HG03139 (cell line): ENCODE measurements around the gene AP1S3.
"Not testable (repeated sequence)": the region's sequence is repeated elsewhere in the genome, so short reads cannot be mapped to it uniquely, and the experiment has no call there.

ENCODE experiments used
- ATAC-seq: cut with Tn5 transposase; IDR thresholded peaks from one replicate; pipeline ENCODE4 v1.9.1; 2021; ENCODE audit not compliant: unreplicated experiment

The AP1S3 gene

DNA sequence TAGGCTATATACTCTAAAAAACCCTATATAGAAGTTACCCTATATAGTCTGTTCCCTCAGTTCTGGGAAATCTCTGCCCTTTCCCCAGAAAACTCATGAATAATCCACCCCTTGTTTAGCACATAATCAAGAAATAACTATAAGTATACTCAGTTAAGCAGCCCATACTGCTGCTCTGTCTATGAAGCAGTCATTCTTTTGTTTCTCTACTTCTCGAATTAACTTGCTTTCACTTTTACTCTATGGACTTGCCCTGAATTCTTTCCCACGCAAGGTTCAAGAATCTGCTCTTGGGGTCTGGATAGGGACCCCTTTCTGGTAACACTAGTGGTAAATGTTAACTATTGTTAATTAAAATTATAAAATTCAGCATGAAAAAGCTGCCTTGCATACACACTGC lies 17.4 kb upstream of the AP1S3 start:
- no peak for ATAC-seq

DNA sequence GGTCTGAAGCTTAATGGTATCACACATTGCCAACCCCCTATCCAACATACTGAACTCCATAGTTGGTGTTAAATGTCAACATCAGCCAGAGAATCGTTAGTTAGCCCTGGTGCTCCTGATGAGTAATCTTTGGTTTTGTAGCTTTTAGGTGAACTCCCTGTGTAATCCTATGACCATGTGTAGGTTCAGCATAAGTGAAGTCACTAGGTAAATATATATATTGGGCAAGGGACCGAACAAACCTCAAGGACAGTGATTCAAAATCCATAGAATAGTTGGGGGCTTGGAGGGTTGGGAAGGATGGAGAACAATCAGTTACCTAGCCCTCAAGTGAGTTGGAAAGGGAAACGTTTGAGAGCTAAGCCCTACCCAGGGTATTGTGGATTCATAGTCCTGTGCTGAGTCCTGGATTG lies 16.0 kb upstream of the AP1S3 start:
- ATAC-seq: no peak

DNA sequence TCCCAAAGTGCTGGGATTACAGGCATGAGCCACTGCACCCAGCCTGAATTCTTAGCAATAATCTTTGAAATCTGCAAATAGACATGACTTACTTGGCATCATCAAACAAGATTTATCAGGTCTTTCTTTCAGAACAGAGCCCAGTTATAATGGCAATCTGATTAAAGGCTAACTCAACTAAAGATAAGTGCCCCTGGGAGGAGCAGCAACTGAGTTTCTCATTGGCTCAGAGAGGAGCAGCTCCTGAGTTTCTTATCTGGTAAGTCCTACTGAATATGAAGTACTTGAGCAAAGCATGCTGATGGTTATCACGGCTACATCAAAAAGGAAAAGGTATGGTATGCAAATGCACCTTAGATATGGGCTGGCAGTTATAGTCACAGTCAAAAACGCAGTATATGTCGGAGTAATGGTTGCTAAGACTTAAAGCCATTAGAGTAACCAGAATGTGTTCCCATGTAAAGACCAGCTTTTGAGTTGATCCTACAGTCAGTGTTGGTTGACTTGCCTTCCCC lies 15.0 kb upstream of the AP1S3 start:
- ATAC-seq: no peak

GRCh38 chr2:223847410-223847809 lies 10.0 kb upstream of the AP1S3 start:
- ATAC-seq: no peak

- no peak for ATAC-seq
Observed at GRCh38 chr2:223846515-223846914, 9.1 kb upstream of the AP1S3 start.

GRCh38 chr2:223841436-223842190 lies 4.2 kb upstream of the AP1S3 start:
- ATAC-seq: no peak

GRCh38 chr2:223835701-223836532 lies 1.5 kb downstream of the AP1S3 start:
- peak; percentile 51 for ATAC-seq

DNA sequence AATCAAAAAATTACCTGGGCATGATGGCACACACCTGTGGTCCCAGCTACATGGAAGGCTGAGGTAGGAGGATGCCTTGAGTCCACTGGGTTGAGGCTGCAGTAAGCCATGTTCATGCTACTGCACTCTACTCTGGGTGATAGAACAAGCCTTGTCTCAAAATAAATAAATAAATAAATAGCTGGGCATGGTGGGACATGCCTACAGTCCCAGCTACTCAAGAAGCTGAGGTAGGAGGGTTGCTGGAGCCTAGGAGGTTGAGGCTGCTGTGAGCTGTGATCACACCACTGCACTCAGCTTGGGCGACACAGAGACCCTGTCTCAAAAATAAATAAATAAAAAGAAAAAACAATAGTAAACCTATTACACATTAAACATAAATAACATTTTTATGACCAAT lies 3.0 kb downstream of the AP1S3 start:
- no peak for ATAC-seq

- no peak for ATAC-seq
Observed at GRCh38 chr2:223832241-223832903, 5.0 kb downstream of the AP1S3 start.

GRCh38 chr2:223829128-223829527 lies 8.3 kb downstream of the AP1S3 start:
- no peak for ATAC-seq

DNA sequence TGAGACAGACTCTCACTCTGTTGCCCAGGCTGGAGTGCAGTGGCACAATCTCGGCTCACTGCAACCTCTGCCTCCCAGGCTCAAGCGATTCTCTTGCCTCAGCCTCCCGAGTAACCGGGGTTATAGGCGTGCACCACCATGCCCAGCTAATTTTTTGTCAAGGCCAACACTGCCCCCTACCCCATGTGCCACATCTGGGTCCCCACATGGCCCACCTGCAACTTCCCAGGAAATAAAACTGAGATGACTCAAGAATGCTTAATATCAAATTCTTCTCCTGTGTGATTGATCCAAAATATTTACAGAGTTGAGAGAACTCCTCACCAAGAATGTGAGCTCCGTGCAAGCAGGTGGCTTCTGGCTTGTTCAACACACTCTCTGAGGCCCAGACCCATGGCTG lies 9.1 kb downstream of the AP1S3 start:
- ATAC-seq: no peak

DNA sequence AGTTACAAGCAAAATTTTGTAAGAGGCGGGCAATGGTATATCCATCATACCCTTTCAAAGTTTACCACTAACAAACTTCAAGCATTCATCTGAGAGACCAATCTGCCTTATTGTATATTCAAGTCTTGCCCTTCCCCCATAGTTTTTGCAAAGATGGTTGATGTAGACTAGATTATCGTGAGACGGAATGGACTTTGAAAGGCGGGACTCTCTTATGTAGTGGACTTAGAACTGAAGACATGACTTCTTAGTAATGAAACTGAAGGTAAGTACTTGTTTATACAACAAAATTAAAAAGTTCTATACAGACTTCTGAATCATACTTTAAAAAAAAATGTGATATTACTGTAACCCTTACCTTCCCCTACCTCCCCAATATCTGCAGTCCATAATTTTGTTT lies 10.4 kb downstream of the AP1S3 start:
- ATAC-seq: no peak

DNA sequence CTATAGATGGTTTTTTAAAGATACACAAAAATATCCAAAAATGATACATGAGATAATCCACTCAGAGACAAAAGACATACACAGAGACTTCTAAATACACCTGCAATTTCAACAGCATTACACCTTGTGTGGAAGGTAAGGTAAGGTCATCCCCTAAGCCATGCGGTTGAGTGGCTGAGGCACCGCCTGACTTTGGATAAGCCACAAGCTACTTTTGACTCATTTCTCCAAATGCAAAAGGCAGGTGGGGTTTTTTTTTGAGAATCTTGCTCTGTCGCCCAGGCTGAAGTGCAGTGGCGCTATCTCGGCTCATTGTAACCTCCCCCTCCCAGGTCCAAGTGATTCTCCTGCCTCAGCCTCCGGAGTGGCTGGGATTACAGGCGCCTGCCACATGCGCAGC lies 13.1 kb downstream of the AP1S3 start:
- ATAC-seq: no peak

DNA sequence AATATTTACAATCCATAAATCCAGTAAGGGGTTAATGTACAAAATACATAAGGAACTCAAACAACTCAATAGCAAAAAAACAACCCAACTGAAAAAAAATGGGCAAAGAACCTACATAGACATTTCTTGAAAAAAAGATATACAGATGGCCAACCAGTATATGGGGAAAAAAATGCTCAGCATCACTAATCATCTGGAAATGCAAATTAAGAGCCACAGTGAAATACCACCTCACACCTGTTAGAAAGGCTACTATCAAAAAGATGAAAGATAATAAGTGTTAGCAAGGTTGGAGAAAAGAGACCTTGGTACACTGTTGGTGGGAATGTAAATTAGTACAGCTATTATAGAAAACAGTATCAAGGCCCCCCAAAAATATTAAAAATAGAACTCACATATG lies 14.6 kb downstream of the AP1S3 start:
- peak; percentile 51 for ATAC-seq

DNA sequence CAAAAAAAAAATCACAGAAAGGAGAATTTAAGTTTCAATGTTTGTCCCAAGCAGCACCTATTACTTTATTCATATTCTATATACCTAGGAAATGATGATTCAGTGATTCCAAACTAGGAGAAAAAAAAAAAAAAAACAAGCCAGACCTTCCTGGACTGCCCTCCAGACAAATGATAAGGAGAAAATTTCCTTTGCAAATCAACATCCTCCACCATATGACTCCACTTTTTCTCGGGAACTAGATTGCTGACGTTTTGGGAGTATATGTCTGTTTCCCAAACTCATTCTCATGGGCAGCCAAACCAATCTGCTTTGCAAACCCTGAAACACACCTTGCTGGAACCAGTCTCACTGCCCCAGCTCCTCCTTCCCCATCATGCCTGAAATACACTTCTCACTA lies 16.8 kb downstream of the AP1S3 start:
- no peak for ATAC-seq

DNA sequence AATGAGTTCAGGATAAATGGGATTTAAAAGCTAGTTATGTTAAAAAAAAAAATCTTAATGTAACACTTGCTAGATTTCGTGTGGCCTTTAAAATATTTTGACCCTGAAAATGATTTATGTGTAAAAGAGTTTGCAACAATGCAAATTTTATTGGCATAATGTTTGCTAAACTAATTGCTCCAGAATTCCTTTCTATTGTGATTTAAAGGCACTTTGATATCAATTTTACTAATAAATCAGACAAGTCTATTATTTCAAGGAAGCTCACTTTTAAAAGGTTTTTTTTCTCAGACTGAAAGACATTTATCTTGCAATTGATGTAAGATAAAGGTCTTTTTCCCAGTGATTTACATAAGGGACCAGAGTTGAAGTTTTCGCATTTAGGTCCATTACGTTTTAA lies 17.5 kb downstream of the AP1S3 start:
- ATAC-seq: no peak

GRCh38 chr2:223815884-223816570 lies 21.4 kb downstream of the AP1S3 start:
- no peak for ATAC-seq

DNA sequence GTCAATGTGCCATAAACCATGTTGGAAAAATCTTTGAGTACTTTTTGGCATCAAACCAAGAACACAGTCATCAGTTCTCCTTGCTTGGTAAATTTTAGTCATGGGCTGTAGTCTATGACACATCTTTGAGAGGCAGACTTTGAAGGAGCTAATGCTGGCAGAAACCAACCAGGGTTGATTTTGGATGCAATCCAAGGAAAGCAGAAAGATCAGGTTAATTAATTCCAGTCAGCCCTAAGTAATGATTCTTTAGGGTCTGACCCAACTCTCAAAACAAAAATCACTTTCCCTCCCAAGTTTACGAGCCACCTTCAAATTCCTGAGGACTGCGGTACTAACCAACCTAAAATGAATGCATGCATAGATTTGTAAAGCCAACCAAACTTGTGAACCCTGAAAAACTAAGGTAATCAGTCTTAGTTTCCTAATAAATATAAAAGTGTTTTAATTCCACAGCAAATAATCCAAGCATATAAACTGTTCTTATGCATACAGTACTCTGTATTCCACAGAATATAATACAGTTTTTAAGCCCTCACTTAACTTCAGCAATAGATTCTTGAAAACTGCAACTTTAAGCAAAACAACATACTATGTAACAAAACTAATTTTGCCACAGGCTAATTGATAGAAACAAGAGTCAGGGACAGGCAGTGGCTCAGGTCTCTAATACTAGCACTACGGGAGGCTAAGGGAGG lies 22.0 kb downstream of the AP1S3 start:
- no peak for ATAC-seq

DNA sequence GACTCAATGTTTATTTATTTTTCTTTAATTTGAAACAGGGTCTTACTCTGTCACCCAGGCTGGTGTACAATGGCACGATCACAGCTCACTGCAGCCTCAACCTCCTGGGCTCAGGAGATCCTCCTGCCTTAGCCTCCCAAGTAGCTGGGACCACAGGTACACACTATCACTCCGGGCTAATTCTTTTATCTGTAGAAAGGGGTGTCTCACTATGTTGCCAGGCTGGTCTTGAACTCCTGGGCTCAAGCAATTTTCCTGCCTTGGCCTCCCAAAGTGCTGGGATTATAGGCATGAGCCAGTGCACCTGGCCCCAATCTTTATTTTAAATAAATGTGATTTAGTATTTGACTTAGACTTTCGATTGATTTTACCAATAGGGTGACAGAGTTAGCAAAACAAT lies 22.6 kb downstream of the AP1S3 start:
- ATAC-seq: not testable (repeated sequence)

GRCh38 chr2:223813329-223813728 lies 24.1 kb downstream of the AP1S3 start:
- ATAC-seq: no peak
